CD14-positive monocyte (primary cell): Measurements from ENCODE around the gene ARAP2. TPM values are rescaled to one million over a fixed set of nuclear protein-coding genes. Genes with fewer than 3 reads are reported as not detected.

Experiments
- DNase-seq, 3 donors: peaks; one replicate each; pipeline ENCODE4 v3.0.0-alpha.2; 2011 to 2022
- H2AFZ ChIP-seq: 2 replicates; pipeline ENCODE4 v1.6.0; 2012; ENCODE audit warnings: mild to moderate bottlenecking, low read depth, low read length, inconsistent platforms; ENCODE audit not compliant: insufficient read depth, poor library complexity, severe bottlenecking
- H3K27ac ChIP-seq, 2 donors: 1 replicate in 1 of 2; 2 replicates in 1 of 2; pipeline ENCODE4 v1.5.1; 2012 to 2013; ENCODE audit warnings: low read length in 2 of 2, control low read depth in 1 of 2, inconsistent platforms in 1 of 2, low read depth in 1 of 2, mild to moderate bottlenecking in 1 of 2
- H3K27me3 ChIP-seq, 2 donors: one replicate each; pipeline versions ENCODE4 v1.6.0 to v1.6.1; 2011 to 2013; ENCODE audit warnings: low read length in 2 of 2; ENCODE audit not compliant: control insufficient read depth in 2 of 2, insufficient read depth in 2 of 2
- H3K36me3 ChIP-seq, 2 donors: replicated peaks in 1 of 2; 1 replicate in 1 of 2; 2 replicates in 1 of 2; pipeline versions ENCODE4 v1.5.1 to v1.6.1; 2012 to 2013; ENCODE audit warnings: low read length in 2 of 2, control low read depth in 1 of 2, inconsistent platforms in 1 of 2, mild to moderate bottlenecking in 1 of 2; ENCODE audit not compliant: insufficient read depth in 2 of 2, control insufficient read depth in 1 of 2
- H3K4me1 ChIP-seq, 2 donors: 1 replicate in 1 of 2; 2 replicates in 1 of 2; pipeline versions ENCODE4 v1.5.1 to v1.6.1; 2012 to 2013; ENCODE audit warnings: low read length in 2 of 2, control low read depth in 1 of 2, inconsistent platforms in 1 of 2, mild to moderate bottlenecking in 1 of 2, moderate library complexity in 1 of 2; ENCODE audit not compliant: insufficient read depth in 2 of 2, control insufficient read depth in 1 of 2
- H3K4me2 ChIP-seq: replicated peaks from 2 replicates; pipeline ENCODE3; 2012; ENCODE audit warnings: low read length, moderate library complexity, mild to moderate bottlenecking; ENCODE audit not compliant: poor library complexity, severe bottlenecking; ENCODE audit errors: extremely low read depth
- H3K4me3 ChIP-seq, 3 experiments: fragments of 200-600 bp in 1 of 3; sonication (generic) in 1 of 3; replicated peaks in 1 of 3; 1 replicate in 2 of 3; 2 replicates in 1 of 3; pipeline ENCODE4 v1.5.1; 2011 to 2013; ENCODE audit warnings: low read length in 3 of 3, mild to moderate bottlenecking in 3 of 3, control low read depth in 2 of 3, low read depth in 2 of 3, inconsistent platforms in 1 of 3, moderate library complexity in 1 of 3
- H3K79me2 ChIP-seq: 2 replicates; pipeline ENCODE4 v1.6.0; 2012; ENCODE audit warnings: mild to moderate bottlenecking, control low read depth, inconsistent platforms, low read length, moderate library complexity; ENCODE audit not compliant: insufficient read depth
- H3K9ac ChIP-seq: 2 replicates; pipeline ENCODE4 v1.6.0; 2017; ENCODE audit warnings: low read length, mild to moderate bottlenecking; ENCODE audit not compliant: insufficient read depth, poor library complexity, severe bottlenecking
- H3K9me3 ChIP-seq, 2 donors: replicated peaks in 1 of 2; 1 replicate in 1 of 2; 2 replicates in 1 of 2; pipeline versions ENCODE4 v1.5.1 to v1.6.1; 2012 to 2013; ENCODE audit warnings: low read length in 2 of 2, control low read depth in 1 of 2; ENCODE audit not compliant: control insufficient read depth in 1 of 2, insufficient read depth in 1 of 2
- H4K20me1 ChIP-seq: 2 replicates; pipeline ENCODE4 v1.6.0; 2012; ENCODE audit warnings: mild to moderate bottlenecking, low read length, control low read depth, moderate library complexity; ENCODE audit not compliant: insufficient read depth
- H3K27ac Mint-ChIP-seq, 7 donors: one replicate each; pipeline ENCODE4 v1.8.0; 2020; ENCODE audit warnings: mild to moderate bottlenecking in 7 of 7, mixed read lengths in 7 of 7, moderate library complexity in 6 of 7, inconsistent platforms in 2 of 7
- H3K27me3 Mint-ChIP-seq, 3 donors: one replicate each; pipeline ENCODE4 v1.8.0; 2021 to 2022; ENCODE audit warnings: low read depth in 3 of 3, mild to moderate bottlenecking in 3 of 3, mixed read lengths in 3 of 3, moderate library complexity in 3 of 3, inconsistent platforms in 1 of 3
- H3K36me3 Mint-ChIP-seq, 2 donors: one replicate each; pipeline ENCODE4 v1.8.0; 2020; ENCODE audit warnings: mixed read lengths in 2 of 2, inconsistent platforms in 1 of 2, mild to moderate bottlenecking in 1 of 2
- H3K4me1 Mint-ChIP-seq: one replicate; pipeline ENCODE4 v1.8.0; 2020; ENCODE audit warnings: mild to moderate bottlenecking, mixed read lengths
- H3K4me3 Mint-ChIP-seq, 2 donors: one replicate each; pipeline ENCODE4 v1.8.0; 2020; ENCODE audit warnings: mild to moderate bottlenecking in 2 of 2, mixed read lengths in 2 of 2, moderate library complexity in 1 of 2
- H3K9me3 Mint-ChIP-seq, 7 donors: one replicate each; pipeline ENCODE4 v1.8.0; 2020 to 2022; ENCODE audit warnings: mixed read lengths in 7 of 7, mild to moderate bottlenecking in 6 of 7, moderate library complexity in 6 of 7, inconsistent platforms in 2 of 7
- WGBS: methylation state at CpG from one replicate; pipeline ENCODE4 v1.1.5; 2013; ENCODE audit warnings: missing lambda C conversion rate; ENCODE audit not compliant: insufficient coverage; 5-methylcytosine and 5-hydroxymethylcytosine counted together
- intact Hi-C, 2 donors: fragments of 100-400 bp; cut with micrococcal nuclease; formaldehyde crosslinking; loops; one replicate each; pipeline versions ENCODE4 v1.15.0 to v1.15.1; 2023
- polyA plus RNA-seq, 3 donors: library from polyadenylated mRNA; depleted of rRNA in 1 of 3; unstranded in 2 of 3; stranded (reverse) in 1 of 3; fragments of 300-500 nt in 2 of 3; fragments of >200 nt in 1 of 3; fragmentation: Illumina TruSeq in 2 of 3; gene quantifications; 1 replicate in 2 of 3; 2 replicates in 1 of 3; pipeline ENCODE4 v1.2.3, GENCODE V29; 2012 to 2021
- TF ChIP-seq, protein P1 (sequence below): fragments of 200-600 bp; IDR thresholded peaks from one replicate; pipeline ENCODE4 v1.8.0; 2022; ENCODE audit warnings: antibody characterized with exemption, mild to moderate bottlenecking

The ARAP2 gene
- polyA plus RNA-seq, 3 donors: 4.6 to 17.7 (median 5.6) TPM

DNA sequence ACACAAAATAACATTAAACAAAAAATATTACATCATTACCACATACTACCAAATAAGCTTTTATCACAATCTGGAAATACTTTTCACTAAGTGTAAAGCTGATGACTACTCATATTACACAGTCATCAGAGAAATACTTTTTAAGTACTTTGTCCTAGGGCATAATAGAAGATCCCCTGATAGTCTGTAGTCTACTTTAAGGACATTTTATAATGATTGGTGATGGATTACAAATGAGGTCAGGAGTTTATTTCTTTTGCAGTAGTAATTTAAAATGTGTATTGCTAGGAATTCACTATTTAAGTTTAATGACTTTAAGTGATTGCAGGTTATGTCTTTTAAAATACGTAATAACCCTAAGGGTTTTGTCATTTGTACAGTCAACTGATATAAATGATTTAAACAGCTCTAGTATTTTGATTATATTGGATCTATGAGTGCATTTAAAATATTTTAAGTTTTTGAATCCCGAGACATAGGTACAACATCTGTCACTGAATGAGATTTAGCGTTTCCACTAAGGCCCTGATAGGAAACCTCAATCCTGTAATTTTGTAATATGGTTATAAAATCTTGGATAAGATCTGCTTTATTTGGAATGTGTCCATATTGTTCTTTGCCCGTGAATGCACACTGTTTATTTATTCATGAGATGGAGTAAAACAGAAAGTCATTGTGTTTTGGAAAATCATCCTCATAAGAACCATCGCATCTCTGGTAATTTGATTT is 189.5 kb downstream of the ARAP2 start:
- no peaks in the 10 kb centered on the region for H3K79me2 ChIP-seq
- no CpG with 5 or more reads among the region's 5 CpGs for WGBS
- H3K27ac ChIP-seq: no peak overlapping the region
- intact Hi-C loops: no loop called here
- peaks cover 0 to 4% (median 0%) of the 10 kb centered on the region in 7 donors for H3K9me3 Mint-ChIP-seq
- TF ChIP-seq, protein P1, sequence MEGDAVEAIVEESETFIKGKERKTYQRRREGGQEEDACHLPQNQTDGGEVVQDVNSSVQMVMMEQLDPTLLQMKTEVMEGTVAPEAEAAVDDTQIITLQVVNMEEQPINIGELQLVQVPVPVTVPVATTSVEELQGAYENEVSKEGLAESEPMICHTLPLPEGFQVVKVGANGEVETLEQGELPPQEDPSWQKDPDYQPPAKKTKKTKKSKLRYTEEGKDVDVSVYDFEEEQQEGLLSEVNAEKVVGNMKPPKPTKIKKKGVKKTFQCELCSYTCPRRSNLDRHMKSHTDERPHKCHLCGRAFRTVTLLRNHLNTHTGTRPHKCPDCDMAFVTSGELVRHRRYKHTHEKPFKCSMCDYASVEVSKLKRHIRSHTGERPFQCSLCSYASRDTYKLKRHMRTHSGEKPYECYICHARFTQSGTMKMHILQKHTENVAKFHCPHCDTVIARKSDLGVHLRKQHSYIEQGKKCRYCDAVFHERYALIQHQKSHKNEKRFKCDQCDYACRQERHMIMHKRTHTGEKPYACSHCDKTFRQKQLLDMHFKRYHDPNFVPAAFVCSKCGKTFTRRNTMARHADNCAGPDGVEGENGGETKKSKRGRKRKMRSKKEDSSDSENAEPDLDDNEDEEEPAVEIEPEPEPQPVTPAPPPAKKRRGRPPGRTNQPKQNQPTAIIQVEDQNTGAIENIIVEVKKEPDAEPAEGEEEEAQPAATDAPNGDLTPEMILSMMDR: no peak
- peaks cover 8% of the 10 kb centered on the region for H3K4me1 Mint-ChIP-seq
- H3K4me3 ChIP-seq: no peak overlapping the region
- H3K27ac Mint-ChIP-seq: no peak overlapping the region
- H3K9ac ChIP-seq: no peak overlapping the region
- H3K4me3 Mint-ChIP-seq: no peak overlapping the region
- no peaks in the 10 kb centered on the region for H3K36me3 Mint-ChIP-seq
- H3K27me3 Mint-ChIP-seq: no peaks in the 10 kb centered on the region
- peaks cover 0 to 3% of the 10 kb centered on the region in 2 donors for H3K4me1 ChIP-seq
- no peaks in the 10 kb centered on the region for H4K20me1 ChIP-seq
- no peak overlapping the region for H3K4me2 ChIP-seq
- no peaks in the 10 kb centered on the region for H3K27me3 ChIP-seq
- no peak overlapping the region for H2AFZ ChIP-seq
- DNase-seq: no peak
- no peaks in the 10 kb centered on the region for H3K9me3 ChIP-seq
- H3K36me3 ChIP-seq: no peaks in the 10 kb centered on the region

DNA sequence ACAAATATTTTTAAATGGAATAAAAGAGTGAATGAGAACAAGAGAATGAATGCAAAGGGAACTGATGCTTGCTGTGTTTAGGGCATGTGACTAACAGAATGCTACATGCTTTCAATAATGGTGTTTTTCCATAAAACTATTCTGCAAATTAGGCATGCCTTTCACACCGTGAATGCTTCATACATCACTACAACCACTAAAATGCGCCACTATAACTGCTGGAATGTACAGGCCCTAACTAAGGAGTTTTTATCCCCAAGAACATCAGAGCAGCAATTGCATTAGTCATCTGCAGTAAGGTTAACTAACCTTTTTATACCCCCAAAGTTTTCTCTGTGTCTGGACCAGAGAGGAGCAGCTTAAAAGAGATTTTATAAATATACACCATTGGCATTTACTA is 190.4 kb downstream of the ARAP2 start:
- peaks cover 0 to 4% (median 0%) of the 10 kb centered on the region in 7 donors for H3K9me3 Mint-ChIP-seq
- H3K9ac ChIP-seq: no peak overlapping the region
- no peak overlapping the region for H3K4me3 ChIP-seq
- no peak overlapping the region for H2AFZ ChIP-seq
- WGBS: no CpG with 5 or more reads among the region's 2 CpGs
- no peak for DNase-seq
- no peak overlapping the region for H3K27ac ChIP-seq
- H3K36me3 Mint-ChIP-seq: no peaks in the 10 kb centered on the region
- no peak overlapping the region for H3K4me2 ChIP-seq
- H3K27me3 ChIP-seq: no peaks in the 10 kb centered on the region
- H3K79me2 ChIP-seq: no peaks in the 10 kb centered on the region
- H3K4me1 Mint-ChIP-seq: no peaks in the 10 kb centered on the region
- no peaks in the 10 kb centered on the region for H3K27me3 Mint-ChIP-seq
- no peak overlapping the region for H3K27ac Mint-ChIP-seq
- H4K20me1 ChIP-seq: no peaks in the 10 kb centered on the region
- H3K4me1 ChIP-seq: no peaks in the 10 kb centered on the region
- no peaks in the 10 kb centered on the region for H3K9me3 ChIP-seq
- TF ChIP-seq, protein P1: no peak
- no peak overlapping the region for H3K4me3 Mint-ChIP-seq
- H3K36me3 ChIP-seq: no peaks in the 10 kb centered on the region
- intact Hi-C loops: no loop called here
